Limb (tissue), 2 donors: ENCODE measurements around the gene STOX1.
"Not testable (repeated sequence)": the region's sequence is repeated elsewhere in the genome, so short reads cannot be mapped to it uniquely, and the experiment has no call there.

Experiments
- DNase-seq, 2 donors: peaks; one replicate each; pipeline ENCODE4 v3.0.0-alpha.2; 2016; ENCODE audit errors: extremely low spot score in 2 of 2

STOX1 gene

GRCh38 chr10:68826764-68827591 is at the start of gene STOX1:
Gene STOX1, plus strand, starts transcription at chr10:68827531. Its CDS starts 93 bp downstream, at chr10:68827624.
- DNase-seq = peak; percentile 61 to 85

- DNase-seq = no peak
Measured at GRCh38 chr10:68781613-68782574, 45.4 kb upstream of the STOX1 start.

GRCh38 chr10:68784476-68784875 is 42.9 kb upstream of the STOX1 start:
- no peak for DNase-seq

- DNase-seq = no peak
Measured at GRCh38 chr10:68787813-68788212, 39.5 kb upstream of the STOX1 start.

- no peak for DNase-seq
Measured at GRCh38 chr10:68790476-68790875, 36.9 kb upstream of the STOX1 start.

- no peak for DNase-seq
Measured at GRCh38 chr10:68792115-68792514, 35.2 kb upstream of the STOX1 start.

GRCh38 chr10:68795886-68796532 is 31.3 kb upstream of the STOX1 start:
- no peak for DNase-seq

- no peak for DNase-seq
Measured at GRCh38 chr10:68796605-68797004, 30.7 kb upstream of the STOX1 start.

- no peak for DNase-seq
Measured at GRCh38 chr10:68800211-68800610, 27.1 kb upstream of the STOX1 start.

GRCh38 chr10:68804692-68805091 is 22.6 kb upstream of the STOX1 start:
- DNase-seq = no peak

- not testable (repeated sequence) for DNase-seq
Measured at GRCh38 chr10:68810830-68811229, 16.5 kb upstream of the STOX1 start.

- no peak for DNase-seq
Measured at GRCh38 chr10:68811314-68812009, 15.9 kb upstream of the STOX1 start.

GRCh38 chr10:68812420-68812819 is 14.9 kb upstream of the STOX1 start:
- DNase-seq = no peak

- no peak for DNase-seq
Measured at GRCh38 chr10:68813559-68813958, 13.8 kb upstream of the STOX1 start.

- DNase-seq = no peak
Measured at GRCh38 chr10:68816796-68817412, 10.4 kb upstream of the STOX1 start.

GRCh38 chr10:68820359-68820758 is 7.0 kb upstream of the STOX1 start:
- not testable (repeated sequence) for DNase-seq

GRCh38 chr10:68822626-68823025 is 4.7 kb upstream of the STOX1 start:
- DNase-seq = not testable (repeated sequence)

GRCh38 chr10:68827592-68827959 is 245 bp downstream of the STOX1 start:
- DNase-seq = not testable (repeated sequence)

- DNase-seq = peak in 1 of 2 donors; percentile 58
Measured at GRCh38 chr10:68828083-68828601, 811 bp downstream of the STOX1 start.

- DNase-seq = no peak
Measured at GRCh38 chr10:68828833-68829232, 1.5 kb downstream of the STOX1 start.
